Keratinocyte (primary cell): Measurements from ENCODE around the gene CDH12. TPM values are rescaled to one million over a fixed set of nuclear protein-coding genes. Genes with fewer than 3 reads are reported as not detected.

Source experiments
- DNase-seq: peaks from one replicate; pipeline ENCODE4 v3.0.0-alpha.2; 2011; ENCODE audit warnings: low read depth, missing footprints, low spot score
- FAIRE-seq: peaks from 2 replicates; lab custom pipeline; 2011; peaks lifted over from hg19 to GRCh38; lab: Jason Lieb, UNC
- H2AFZ ChIP-seq: 2 replicates; pipeline ENCODE4 v1.6.0; 2012; ENCODE audit warnings: low read length, control low read depth, inconsistent platforms; ENCODE audit not compliant: control insufficient read depth
- H3K27ac ChIP-seq: 2 replicates; pipeline ENCODE4 v1.5.1; 2011; ENCODE audit warnings: low read length; ENCODE audit not compliant: control insufficient read depth, insufficient read depth
- H3K27me3 ChIP-seq: 3 replicates; pipeline ENCODE4 v1.6.0; 2011; ENCODE audit warnings: low read length; ENCODE audit not compliant: control insufficient read depth, insufficient read depth; ENCODE audit errors: extremely low read depth
- H3K36me3 ChIP-seq, 2 experiments: 2 replicates in 1 of 2; 3 replicates in 1 of 2; pipeline ENCODE4 v1.5.1; 2011; ENCODE audit warnings: low read length in 2 of 2, mild to moderate bottlenecking in 1 of 2; ENCODE audit not compliant: control insufficient read depth in 2 of 2, insufficient read depth in 2 of 2; ENCODE audit errors: extremely low read depth in 1 of 2
- H3K4me1 ChIP-seq: 3 replicates; pipeline ENCODE4 v1.5.1; 2011; ENCODE audit warnings: low read length; ENCODE audit not compliant: control insufficient read depth, insufficient read depth; ENCODE audit errors: extremely low read depth
- H3K4me2 ChIP-seq: 3 replicates; pipeline ENCODE4 v1.6.0; 2011; ENCODE audit warnings: low read depth, low read length; ENCODE audit not compliant: control insufficient read depth, insufficient read depth; ENCODE audit errors: extremely low read depth
- H3K4me3 ChIP-seq, 3 experiments: fragments of 200-600 bp in 1 of 3; sonication (generic) in 1 of 3; 2 replicates in 2 of 3; 3 replicates in 1 of 3; pipeline ENCODE4 v1.5.1; 2011 to 2016; ENCODE audit warnings: low read length in 3 of 3, mild to moderate bottlenecking in 3 of 3, control low read depth in 2 of 3, inconsistent platforms in 1 of 3, low read depth in 1 of 3, mixed read lengths in 1 of 3, mixed run types in 1 of 3, moderate library complexity in 1 of 3; ENCODE audit not compliant: control insufficient read depth in 2 of 3, insufficient read depth in 2 of 3; ENCODE audit errors: extremely low read depth in 1 of 3
- H3K79me2 ChIP-seq: 2 replicates; pipeline ENCODE4 v1.6.0; 2012; ENCODE audit warnings: low read length; ENCODE audit not compliant: control insufficient read depth, insufficient read depth
- H3K9ac ChIP-seq: 3 replicates; pipeline ENCODE4 v1.6.0; 2011; ENCODE audit warnings: low read length; ENCODE audit not compliant: control insufficient read depth, insufficient read depth; ENCODE audit errors: extremely low read depth
- H3K9me1 ChIP-seq: 3 replicates; pipeline ENCODE4 v1.6.0; 2011; ENCODE audit warnings: low read length; ENCODE audit not compliant: control insufficient read depth, insufficient read depth; ENCODE audit errors: extremely low read depth
- H3K9me3 ChIP-seq: 2 replicates; pipeline ENCODE4 v1.5.1; 2012; ENCODE audit warnings: low read depth, low read length; ENCODE audit not compliant: control insufficient read depth
- H4K20me1 ChIP-seq: 3 replicates; pipeline ENCODE4 v1.6.0; 2011; ENCODE audit warnings: low read length; ENCODE audit not compliant: control insufficient read depth, insufficient read depth; ENCODE audit errors: extremely low read depth
- CTCF ChIP-seq, 3 experiments: IDR thresholded peaks in 1 of 3; conservative IDR thresholded peaks in 1 of 3; optimal IDR thresholded peaks in 1 of 3; 2 replicates in 2 of 3; 3 replicates in 1 of 3; pipeline versions ENCODE3 to v1.5.1; 2011; ENCODE audit warnings: low read length in 3 of 3, mild to moderate bottlenecking in 3 of 3, moderate library complexity in 2 of 3, control low read depth in 1 of 3, inconsistent platforms in 1 of 3; ENCODE audit not compliant: insufficient read depth in 2 of 3; ENCODE audit errors: extremely low read depth in 1 of 3
- EZH2 ChIP-seq: IDR thresholded peaks from one replicate; pipeline ENCODE4 v1.6.1; 2012; ENCODE audit warnings: inconsistent platforms, mild to moderate bottlenecking, low read length, moderate library complexity
- dilution Hi-C: fragments of 300-500 bp; cut with MboI; formaldehyde crosslinking; loops from one replicate; pipeline ENCODE4 v1.7.0; 2020; ENCODE audit warnings: low sequenced_read_pairs; ENCODE audit not compliant: extremely low pct_ligation_motif_present
- polyA plus RNA-seq, 5 experiments: library from polyadenylated mRNA; depleted of rRNA in 3 of 5; stranded (reverse) in 3 of 5; stranded (forward) in 1 of 5; unstranded in 1 of 5; fragments of >200 nt; gene quantifications; 1 replicate in 1 of 5; 2 replicates in 3 of 5; 3 replicates in 1 of 5; pipeline versions ENCODE4 v1.2.1 to v1.2.3, GENCODE V29; 2011 to 2012; ENCODE audit warnings: missing spikeins in 2 of 5, low read depth in 1 of 5, low replicate concordance in 1 of 5

CDH12 gene
- polyA plus RNA-seq, 1 donor (not counting 4 experiments of a cell fraction or from before 2014, with no cell fraction given): not detected

- no peak for DNase-seq
- Histone ChIP-seq H3K9ac (no peak overlapping the region), H3K4me2 (no peak overlapping the region), H3K36me3 (no peaks in the 10 kb centered on the region), H3K9me3 (no peaks in the 10 kb centered on the region), H2AFZ (no peak overlapping the region), H3K9me1 (no peaks in the 10 kb centered on the region), H3K79me2 (no peaks in the 10 kb centered on the region), H4K20me1 (no peaks in the 10 kb centered on the region), H3K27me3 (no peaks in the 10 kb centered on the region), H3K4me1 (no peaks in the 10 kb centered on the region), H3K4me3 (no peak overlapping the region), H3K27ac (no peak overlapping the region)
- FAIRE-seq: no peak
- TF ChIP-seq CTCF (optimal IDR thresholded peaks at IDR 0.05 in 1 of 3, IDR thresholded peaks at IDR 0.05 in 1 of 3, conservative IDR thresholded peaks at IDR 0.05 in 1 of 3; ENCODE audit: extremely low read depth in 1 of 3, insufficient read depth in 2 of 3, low read length in 3 of 3) (no peak), EZH2 (no peak)
- dilution Hi-C loops: no loop called here
These were observed 17.5 kb downstream of the CDH12 start for GRCh38 chr5:22835686-22836085.

- Histone ChIP-seq H2AFZ (no peak overlapping the region), H3K4me2 (no peak overlapping the region), H3K4me3 (no peak overlapping the region), H3K79me2 (no peaks in the 10 kb centered on the region), H3K9me1 (no peaks in the 10 kb centered on the region), H3K27ac (no peak overlapping the region), H3K9me3 (no peaks in the 10 kb centered on the region), H3K27me3 (no peaks in the 10 kb centered on the region), H3K4me1 (no peaks in the 10 kb centered on the region), H3K9ac (no peak overlapping the region), H4K20me1 (no peaks in the 10 kb centered on the region), H3K36me3 (no peaks in the 10 kb centered on the region)
- no peak for DNase-seq
- dilution Hi-C loops: no loop called here
- no peak for FAIRE-seq
- TF ChIP-seq EZH2 (no peak), CTCF (optimal IDR thresholded peaks at IDR 0.05 in 1 of 3, IDR thresholded peaks at IDR 0.05 in 1 of 3, conservative IDR thresholded peaks at IDR 0.05 in 1 of 3; ENCODE audit: extremely low read depth in 1 of 3, insufficient read depth in 2 of 3, low read length in 3 of 3) (no peak)
These were observed 59.7 kb downstream of the CDH12 start for GRCh38 chr5:22793463-22793862.
